Spleen (tissue), 11 donors: ENCODE measurements around the gene USP1. TPM values are rescaled to one million over a fixed set of nuclear protein-coding genes. Genes with fewer than 3 reads are reported as not detected.

Experiments used
- DNase-seq: peaks from one replicate; pipeline ENCODE4 v3.0.0-alpha.2; 2020
- H3K27ac ChIP-seq, 8 donors: fragments of 200-600 bp; sonication (generic) in 7 of 8; 1 replicate in 4 of 8; 2 replicates in 4 of 8; pipeline versions ENCODE4 v1.5.0 to v1.8.0; 2016 to 2021; ENCODE audit warnings: inconsistent platforms in 4 of 8, mild to moderate bottlenecking in 4 of 8, moderate library complexity in 1 of 8
- H3K27me3 ChIP-seq, 7 donors: fragments of 200-600 bp; sonication (generic) in 6 of 7; replicated peaks in 1 of 7; 1 replicate in 4 of 7; 2 replicates in 3 of 7; pipeline versions ENCODE4 v1.5.0 to v1.8.0; 2016 to 2021; ENCODE audit warnings: inconsistent platforms in 3 of 7, mild to moderate bottlenecking in 1 of 7
- H3K36me3 ChIP-seq, 6 donors: fragments of 200-600 bp; sonication (generic) in 5 of 6; 1 replicate in 4 of 6; 2 replicates in 2 of 6; pipeline versions ENCODE4 v1.5.0 to v1.8.0; 2016 to 2021; ENCODE audit warnings: inconsistent platforms in 2 of 6
- H3K4me1 ChIP-seq, 6 donors: fragments of 200-600 bp; sonication (generic) in 5 of 6; 1 replicate in 3 of 6; 2 replicates in 3 of 6; pipeline versions ENCODE4 v1.5.0 to v1.8.0; 2016 to 2021; ENCODE audit warnings: inconsistent platforms in 3 of 6
- H3K4me3 ChIP-seq, 8 donors: fragments of 200-600 bp; sonication (generic) in 7 of 8; 1 replicate in 4 of 8; 2 replicates in 4 of 8; pipeline versions ENCODE4 v1.5.0 to v1.8.0; 2016 to 2021; ENCODE audit warnings: inconsistent platforms in 4 of 8, mild to moderate bottlenecking in 4 of 8, moderate library complexity in 2 of 8
- H3K9me3 ChIP-seq, 8 donors: fragments of 200-600 bp; sonication (generic) in 7 of 8; 1 replicate in 4 of 8; 2 replicates in 4 of 8; pipeline versions ENCODE4 v1.5.0 to v1.8.0; 2016 to 2021; ENCODE audit warnings: inconsistent platforms in 4 of 8
- POLR2A ChIP-seq, 3 donors: fragments of 450-650 bp; IDR thresholded peaks; one replicate each; pipeline ENCODE4 v1.5.1; 2017; ENCODE audit warnings: antibody characterized with exemption in 3 of 3, mild to moderate bottlenecking in 1 of 3
- POLR2AphosphoS5 ChIP-seq, 3 donors: sonication (generic); formaldehyde crosslinking; IDR thresholded peaks; one replicate each; pipeline ENCODE4 v1.5.1; 2017; ENCODE audit warnings: antibody characterized with exemption in 3 of 3
- WGBS, 5 donors: extraction: QIAGEN DNeasy Blood & Tissue Kit in 3 of 5; methylation state at CpG; one replicate each; pipeline versions ENCODE4 v1.1.5 to v1.1.7; 2013 to 2018; 5-methylcytosine and 5-hydroxymethylcytosine counted together
- intact Hi-C: fragments of 100-400 bp; cut with DNase I; formaldehyde crosslinking; loops from one replicate; pipeline ENCODE4 v1.15.0; 2023; ENCODE audit warnings: low total_unique reads
- polyA plus RNA-seq, 3 donors: library from polyadenylated mRNA; stranded (reverse); fragments of 200-250 nt; gene quantifications; one replicate each; pipeline ENCODE4 v1.2.1, GENCODE V29; 2013
- total RNA-seq, 7 donors: library from RNA; depleted of rRNA in 3 of 7; stranded (reverse); fragments of >200 nt in 3 of 7; fragmentation: NEBNext Ultra II Directional in 4 of 7; extraction: Animal tissue kit (Norgen Biotek cat#: 25700) in 4 of 7; gene quantifications; one replicate each; pipeline versions ENCODE4 v1.1.0 to v1.2.1, GENCODE V29; 2016 to 2021
- TF ChIP-seq, protein P1 (sequence below), 11 experiments: fragments of 200-600 bp in 7 of 11; fragments of 450-650 bp in 4 of 11; sonication (generic) in 4 of 11; IDR thresholded peaks in 8 of 11; conservative IDR thresholded peaks in 3 of 11; 1 replicate in 7 of 11; 2 replicates in 4 of 11; pipeline versions ENCODE4 v1.4.0 to v1.8.0; 2016 to 2021; ENCODE audit warnings: antibody characterized with exemption in 11 of 11, inconsistent platforms in 4 of 11, mild to moderate bottlenecking in 1 of 11
- donor health status: healthy with polysubstance abuse.
- donor health status: DM: no; HTN: no; CAD: no; lungs with moderate emphysema.
- donor health status: DM: no; HTN: no; CAD: no.
- donor health status: Bipolar disorder and iron deficiency.
- donor health status: healthy.
- donor health status: DM: no; HTN: no; CAD: no.
- donor health status: DM: yes; HTN: yes; CAD: no.

The USP1 gene
- total and polyA plus RNA-seq, 10 donors: 9.2 to 29.6 (median 25.8) TPM

DNA sequence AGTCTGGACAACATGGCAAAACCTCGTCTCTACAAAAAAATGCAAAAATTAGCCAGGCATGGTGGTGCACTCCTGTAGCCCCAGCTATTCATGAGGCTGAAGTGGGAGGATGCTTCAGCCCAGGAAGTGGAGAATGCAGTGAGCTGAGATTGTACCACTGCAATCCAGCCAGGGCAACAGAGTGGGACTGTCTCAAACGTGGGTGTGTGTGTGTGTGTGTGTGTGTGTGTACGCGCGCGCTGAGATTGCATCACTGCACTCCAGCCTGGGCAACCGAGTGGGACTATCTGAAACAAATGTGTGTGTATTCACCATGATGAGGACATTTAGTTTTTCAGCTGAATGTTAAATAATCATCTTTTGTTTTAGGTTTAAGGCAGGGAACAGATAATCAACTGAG, 21.1 kb downstream of the USP1 start:
- H3K27me3 ChIP-seq: no peaks in the 10 kb centered on the region
- H3K4me1 ChIP-seq: no peaks in the 10 kb centered on the region
- no peaks in the 10 kb centered on the region for H3K9me3 ChIP-seq
- TF ChIP-seq, protein P1, sequence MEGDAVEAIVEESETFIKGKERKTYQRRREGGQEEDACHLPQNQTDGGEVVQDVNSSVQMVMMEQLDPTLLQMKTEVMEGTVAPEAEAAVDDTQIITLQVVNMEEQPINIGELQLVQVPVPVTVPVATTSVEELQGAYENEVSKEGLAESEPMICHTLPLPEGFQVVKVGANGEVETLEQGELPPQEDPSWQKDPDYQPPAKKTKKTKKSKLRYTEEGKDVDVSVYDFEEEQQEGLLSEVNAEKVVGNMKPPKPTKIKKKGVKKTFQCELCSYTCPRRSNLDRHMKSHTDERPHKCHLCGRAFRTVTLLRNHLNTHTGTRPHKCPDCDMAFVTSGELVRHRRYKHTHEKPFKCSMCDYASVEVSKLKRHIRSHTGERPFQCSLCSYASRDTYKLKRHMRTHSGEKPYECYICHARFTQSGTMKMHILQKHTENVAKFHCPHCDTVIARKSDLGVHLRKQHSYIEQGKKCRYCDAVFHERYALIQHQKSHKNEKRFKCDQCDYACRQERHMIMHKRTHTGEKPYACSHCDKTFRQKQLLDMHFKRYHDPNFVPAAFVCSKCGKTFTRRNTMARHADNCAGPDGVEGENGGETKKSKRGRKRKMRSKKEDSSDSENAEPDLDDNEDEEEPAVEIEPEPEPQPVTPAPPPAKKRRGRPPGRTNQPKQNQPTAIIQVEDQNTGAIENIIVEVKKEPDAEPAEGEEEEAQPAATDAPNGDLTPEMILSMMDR (IDR thresholded peaks at IDR 0.05 in 8 of 11, conservative IDR thresholded peaks at IDR 0.05 in 3 of 11): no peak
- TF ChIP-seq POLR2AphosphoS5 (IDR thresholded peaks at IDR 0.05): no peak
- no peak for TF ChIP-seq POLR2A (IDR thresholded peaks at IDR 0.05)
- no peak for DNase-seq
- 63 to 84% (median 76%) methylated on average over 7 of the region's 7 CpGs for WGBS, 5 donors
- H3K4me3 ChIP-seq: no peak overlapping the region
- H3K27ac ChIP-seq: no peak overlapping the region
- intact Hi-C loops: no loop called here
- peaks cover 0 to 52% (median 7%) of the 10 kb centered on the region in 6 donors for H3K36me3 ChIP-seq

DNA sequence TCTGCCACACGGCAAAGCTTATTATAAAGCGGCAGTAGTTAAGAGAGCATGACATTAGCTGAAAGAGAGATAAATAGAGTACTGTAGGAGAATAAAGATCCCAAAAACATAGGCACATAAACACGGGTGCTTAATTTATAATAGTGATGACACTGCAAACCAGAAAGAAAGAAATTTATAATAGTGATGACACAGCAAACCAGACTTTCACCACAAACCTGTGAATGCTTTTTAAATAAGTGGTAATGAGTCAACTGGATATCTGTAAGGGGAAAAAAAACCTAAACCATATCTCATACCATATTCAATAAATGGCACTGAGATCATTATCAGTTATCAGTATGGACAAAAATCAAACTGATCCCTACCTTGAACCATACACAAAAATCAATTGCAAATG, 25.5 kb downstream of the USP1 start:
- H3K4me1 ChIP-seq: no peaks in the 10 kb centered on the region
- TF ChIP-seq POLR2A (IDR thresholded peaks at IDR 0.05) (no peak), POLR2AphosphoS5 (IDR thresholded peaks at IDR 0.05) (no peak)
- TF ChIP-seq, protein P1 (IDR thresholded peaks at IDR 0.05 in 8 of 11, conservative IDR thresholded peaks at IDR 0.05 in 3 of 11): no peak
- WGBS, 5 donors: 74 to 84% (median 79%) methylated on average over 3 of the region's 3 CpGs
- no peaks in the 10 kb centered on the region for H3K27me3 ChIP-seq
- no peak for DNase-seq
- no peak overlapping the region for H3K4me3 ChIP-seq
- intact Hi-C loops: no loop called here
- H3K27ac ChIP-seq: no peak overlapping the region
- H3K36me3 ChIP-seq: peaks cover 0 to 41% (median 10%) of the 10 kb centered on the region in 6 donors
- H3K9me3 ChIP-seq: peaks cover 0 to 9% (median 2%) of the 10 kb centered on the region in 8 donors

DNA sequence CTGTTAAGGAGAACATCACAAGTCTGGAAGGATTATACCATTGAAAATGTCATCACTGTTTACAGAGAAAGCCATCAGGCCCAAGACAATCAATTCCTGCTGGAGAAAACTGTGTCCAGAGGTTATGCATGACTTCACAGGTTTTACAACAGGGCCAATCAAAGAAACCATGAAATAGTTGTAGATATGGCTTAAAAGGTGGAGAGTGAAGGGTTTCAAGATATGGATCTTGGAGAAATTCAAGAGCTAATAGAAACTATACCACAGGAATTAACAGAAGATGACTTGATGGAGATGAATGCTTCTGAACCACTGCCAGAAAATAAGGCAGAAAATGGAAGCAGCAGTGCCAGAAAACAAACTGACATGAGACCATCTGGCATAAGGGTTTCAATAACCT, 30.2 kb downstream of the USP1 start:
- Histone ChIP-seq H3K9me3 (peaks cover 0 to 28% (median 22%) of the 10 kb centered on the region in 8 donors), H3K36me3 (peaks cover 3 to 76% (median 25%) of the 10 kb centered on the region in 6 donors), H3K4me1 (no peaks in the 10 kb centered on the region), H3K27me3 (no peaks in the 10 kb centered on the region), H3K4me3 (no peak overlapping the region), H3K27ac (no peak overlapping the region)
- no peak for DNase-seq
- intact Hi-C loops: no loop called here
- TF ChIP-seq POLR2AphosphoS5 (IDR thresholded peaks at IDR 0.05) (no peak), POLR2A (IDR thresholded peaks at IDR 0.05) (no peak)
- TF ChIP-seq, protein P1 (IDR thresholded peaks at IDR 0.05 in 8 of 11, conservative IDR thresholded peaks at IDR 0.05 in 3 of 11): no peak

DNA sequence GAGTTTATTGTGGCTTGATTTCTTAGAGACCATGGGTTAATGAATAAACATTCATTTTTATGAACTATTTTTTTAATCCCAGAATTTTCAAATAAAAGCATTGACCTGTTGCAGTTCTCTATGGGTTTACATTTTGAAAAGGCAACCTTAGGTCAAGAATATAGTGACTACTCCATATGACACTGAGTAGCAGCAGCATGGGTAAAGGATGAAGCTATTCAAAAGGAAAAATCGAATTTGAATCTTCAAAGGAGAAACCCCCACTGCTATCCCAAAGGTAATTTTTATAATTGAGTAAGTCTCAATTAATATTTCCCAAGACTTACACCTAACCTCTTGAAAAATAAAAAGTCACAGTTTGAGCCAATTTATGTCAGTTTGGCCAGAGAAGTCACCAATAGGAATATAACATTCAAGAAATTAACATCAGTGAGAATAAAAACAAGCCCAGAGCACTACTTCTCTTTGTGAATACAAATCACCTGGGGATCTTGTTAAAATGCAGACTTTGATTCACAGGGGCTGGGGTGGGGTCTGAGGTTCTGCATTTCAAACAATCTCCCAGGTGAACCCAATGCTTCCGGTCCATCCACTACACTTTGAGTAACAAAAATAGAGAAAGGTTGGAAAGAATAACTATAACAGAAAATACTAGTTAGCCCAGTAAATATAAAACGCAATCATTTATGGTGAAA, 39.8 kb downstream of the USP1 start:
- WGBS, 5 donors: 87 to 93% (median 89%) methylated on average over 3 of the region's 3 CpGs
- TF ChIP-seq POLR2AphosphoS5 (IDR thresholded peaks at IDR 0.05) (no peak), POLR2A (IDR thresholded peaks at IDR 0.05) (no peak)
- TF ChIP-seq, protein P1 (IDR thresholded peaks at IDR 0.05 in 8 of 11, conservative IDR thresholded peaks at IDR 0.05 in 3 of 11): no peak
- no peaks in the 10 kb centered on the region for H3K4me1 ChIP-seq
- no peak overlapping the region for H3K4me3 ChIP-seq
- intact Hi-C loops: no loop called here
- H3K27ac ChIP-seq: no peak overlapping the region
- H3K9me3 ChIP-seq: no peaks in the 10 kb centered on the region
- no peak for DNase-seq
- peaks cover 0 to 58% (median 27%) of the 10 kb centered on the region in 6 donors for H3K36me3 ChIP-seq
- no peaks in the 10 kb centered on the region for H3K27me3 ChIP-seq
